PC-9 (cell line): ENCODE results near the gene SOCS6.

Source experiments
- CTCF ChIP-seq: fragments of 200-600 bp; sonication (generic); conservative IDR thresholded peaks from 2 replicates; pipeline ENCODE4 v1.6.1; 2017; ENCODE audit warnings: mixed run types, antibody characterized with exemption, mild to moderate bottlenecking, moderate library complexity
- EZH2 ChIP-seq: fragments of 200-600 bp; sonication (generic); IDR thresholded peaks from 2 replicates; pipeline ENCODE4 v1.8.0; 2017; ENCODE audit warnings: antibody characterized with exemption, low read depth

DNA sequence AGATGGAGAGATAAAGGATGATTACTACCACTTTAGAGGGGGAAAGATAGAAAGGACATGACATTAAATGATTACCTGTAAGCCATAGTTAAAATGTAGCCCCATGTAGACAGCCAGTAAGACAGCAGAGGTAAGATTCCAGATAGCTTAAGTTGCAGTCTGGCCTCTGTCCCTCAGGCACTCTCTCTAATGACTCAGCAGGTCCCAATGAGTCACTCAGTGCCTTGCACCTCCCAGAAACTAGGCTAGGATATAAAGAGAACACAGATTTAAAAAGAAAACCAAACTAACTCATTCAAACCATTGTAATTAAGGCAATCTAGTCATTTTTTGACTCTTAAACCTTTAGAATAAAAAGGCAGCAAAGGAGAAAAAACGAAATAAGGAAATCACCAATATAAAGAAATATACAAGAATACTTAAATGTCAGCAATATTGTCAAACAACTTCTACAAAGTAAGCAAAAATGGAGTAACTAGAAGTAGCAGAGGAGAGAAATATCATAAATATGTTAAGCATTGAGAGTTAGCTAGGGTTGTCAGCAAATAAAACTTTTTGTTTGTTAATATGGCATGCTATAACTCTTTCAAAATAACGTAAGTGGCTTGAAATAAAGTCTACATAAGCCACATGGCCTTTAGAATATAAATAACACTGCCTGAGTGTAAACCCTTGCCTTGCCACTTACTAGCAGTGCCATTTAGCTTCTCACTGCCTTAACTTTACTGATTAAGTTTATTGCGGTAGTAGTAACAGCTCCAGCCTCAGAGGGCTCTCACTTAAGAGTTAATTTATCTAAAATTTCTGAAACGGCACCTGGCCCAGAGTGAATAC, 48.5 kb downstream of the SOCS6 start:
- TF ChIP-seq CTCF: no peak
- no peak for TF ChIP-seq EZH2
